H9 (cell line): ENCODE measurements around the gene ADAMTS2. TPM values are rescaled to one million over a fixed set of nuclear protein-coding genes. Genes with fewer than 3 reads are reported as not detected.

Experiments
- DNase-seq: peaks from one replicate; pipeline ENCODE4 v3.0.0-alpha.2; 2017
- H2AFZ ChIP-seq: one replicate; pipeline ENCODE4 v1.6.1; 2013; ENCODE audit warnings: mild to moderate bottlenecking, low read length, control low read depth, moderate library complexity
- H2AK5ac ChIP-seq: 2 replicates; pipeline ENCODE4 v1.6.1; 2013; ENCODE audit warnings: low read length, control low read depth, mixed read lengths; ENCODE audit not compliant: insufficient read length
- H2BK120ac ChIP-seq: one replicate; pipeline ENCODE4 v1.6.1; 2013; ENCODE audit warnings: low read depth, mild to moderate bottlenecking, low read length, control low read depth, inconsistent platforms; ENCODE audit not compliant: poor library complexity, severe bottlenecking
- H2BK12ac ChIP-seq: 2 replicates; pipeline ENCODE4 v1.6.1; 2013; ENCODE audit warnings: low read length, control low read depth, mixed read lengths, low read depth; ENCODE audit not compliant: insufficient read length
- H2BK15ac ChIP-seq: 2 replicates; pipeline ENCODE4 v1.6.1; 2013; ENCODE audit warnings: low read depth, low read length, control low read depth
- H2BK20ac ChIP-seq: one replicate; pipeline ENCODE4 v1.6.1; 2013; ENCODE audit warnings: low read depth, mild to moderate bottlenecking, low read length, control low read depth, inconsistent platforms; ENCODE audit not compliant: poor library complexity, severe bottlenecking
- H2BK5ac ChIP-seq: 2 replicates; pipeline ENCODE4 v1.6.1; 2013; ENCODE audit warnings: low read length, control low read depth, mixed read lengths; ENCODE audit not compliant: insufficient read length
- H3K14ac ChIP-seq: 2 replicates; pipeline ENCODE4 v1.6.1; 2013; ENCODE audit warnings: low read length, control low read depth; ENCODE audit not compliant: insufficient read depth
- H3K18ac ChIP-seq: 2 replicates; pipeline ENCODE4 v1.6.1; 2013; ENCODE audit warnings: low read depth, mild to moderate bottlenecking, mixed read lengths, low read length, control low read depth; ENCODE audit not compliant: insufficient read length
- H3K23ac ChIP-seq: 2 replicates; pipeline ENCODE4 v1.6.1; 2013; ENCODE audit warnings: low read length, control low read depth, mixed read lengths, low read depth; ENCODE audit not compliant: insufficient read length
- H3K23me2 ChIP-seq: 2 replicates; pipeline ENCODE4 v1.6.1; 2013; ENCODE audit warnings: low read depth, mild to moderate bottlenecking, mixed read lengths, low read length, control low read depth; ENCODE audit not compliant: insufficient read length, poor library complexity, severe bottlenecking
- H3K27ac ChIP-seq: 2 replicates; pipeline ENCODE4 v1.5.1; 2013; ENCODE audit warnings: low read length, control low read depth, mixed read lengths, low read depth; ENCODE audit not compliant: insufficient read length
- H3K27me3 ChIP-seq: 2 replicates; pipeline ENCODE4 v1.6.1; 2013; ENCODE audit warnings: low read length, control low read depth, inconsistent platforms; ENCODE audit not compliant: insufficient read depth
- H3K4ac ChIP-seq: 2 replicates; pipeline ENCODE4 v1.6.1; 2013; ENCODE audit warnings: low read depth, mild to moderate bottlenecking, control low read depth, inconsistent platforms, low read length, moderate library complexity
- H3K4me1 ChIP-seq: 2 replicates; pipeline ENCODE4 v1.6.1; 2013; ENCODE audit warnings: low read length, control low read depth, inconsistent platforms; ENCODE audit not compliant: insufficient read depth
- H3K4me2 ChIP-seq: 2 replicates; pipeline ENCODE4 v1.6.1; 2013; ENCODE audit warnings: low read length, control low read depth, mixed read lengths; ENCODE audit not compliant: insufficient read length, insufficient read depth
- H3K56ac ChIP-seq: 2 replicates; pipeline ENCODE4 v1.6.1; 2013; ENCODE audit warnings: low read depth, mild to moderate bottlenecking, mixed read lengths, low read length, control low read depth; ENCODE audit not compliant: insufficient read length
- H3K79me1 ChIP-seq: 2 replicates; pipeline ENCODE4 v1.6.1; 2013; ENCODE audit warnings: low read depth, mild to moderate bottlenecking, moderate library complexity, low read length, control low read depth, inconsistent platforms; ENCODE audit not compliant: insufficient read depth, poor library complexity, severe bottlenecking
- H3K79me2 ChIP-seq: 2 replicates; pipeline ENCODE4 v1.6.1; 2013; ENCODE audit warnings: low read length, control low read depth, inconsistent platforms; ENCODE audit not compliant: insufficient read depth
- H3K9ac ChIP-seq: 2 replicates; pipeline ENCODE4 v1.6.1; 2013; ENCODE audit warnings: low read length, control low read depth, mixed read lengths; ENCODE audit not compliant: insufficient read length; ENCODE audit errors: extremely low read depth
- H3K9me3 ChIP-seq: one replicate; pipeline ENCODE4 v1.6.1; 2013; ENCODE audit warnings: low read depth, low read length, inconsistent platforms; ENCODE audit not compliant: control insufficient read depth
- H3T11ph ChIP-seq: one replicate; pipeline ENCODE4 v1.6.1; 2013; ENCODE audit warnings: mild to moderate bottlenecking, low read length, control low read depth, inconsistent platforms
- H4K20me1 ChIP-seq: one replicate; pipeline ENCODE4 v1.6.1; 2013; ENCODE audit not compliant: control insufficient read depth, insufficient read length, insufficient read depth
- H4K5ac ChIP-seq: 2 replicates; pipeline ENCODE4 v1.6.1; 2013; ENCODE audit warnings: low read depth, mild to moderate bottlenecking, mixed read lengths, low read length, control low read depth; ENCODE audit not compliant: insufficient read length
- H4K8ac ChIP-seq: replicated peaks from 2 replicates; pipeline ENCODE4 v1.6.1; 2013; ENCODE audit warnings: low read length, control low read depth, mixed read lengths, low read depth; ENCODE audit not compliant: insufficient read length
- H4K91ac ChIP-seq: 2 replicates; pipeline ENCODE4 v1.6.1; 2013; ENCODE audit warnings: low read depth, mild to moderate bottlenecking, moderate library complexity, mixed read lengths, low read length, control low read depth; ENCODE audit not compliant: insufficient read length
- H3K27ac Mint-ChIP-seq, 3 experiments: 2 replicates in 2 of 3; 3 replicates in 1 of 3; pipeline ENCODE4 v1.8.0; 2020 to 2021; ENCODE audit warnings: mixed read lengths in 3 of 3, mild to moderate bottlenecking in 1 of 3, moderate library complexity in 1 of 3
- H3K27me3 Mint-ChIP-seq: 2 replicates; pipeline ENCODE4 v1.8.0; 2021; ENCODE audit warnings: low read depth, mild to moderate bottlenecking, moderate library complexity, mixed read lengths
- H3K36me3 Mint-ChIP-seq, 3 experiments: 2 replicates in 2 of 3; 3 replicates in 1 of 3; pipeline ENCODE4 v1.8.0; 2020 to 2021; ENCODE audit warnings: low read depth in 3 of 3, mixed read lengths in 3 of 3; ENCODE audit not compliant: insufficient read depth in 1 of 3
- H3K4me1 Mint-ChIP-seq, 2 experiments: 2 replicates each; pipeline ENCODE4 v1.8.0; 2020; ENCODE audit warnings: mixed read lengths in 2 of 2
- H3K4me3 Mint-ChIP-seq, 2 experiments: 2 replicates in 1 of 2; 3 replicates in 1 of 2; pipeline ENCODE4 v1.8.0; 2020 to 2021; ENCODE audit warnings: mild to moderate bottlenecking in 2 of 2, mixed read lengths in 2 of 2, moderate library complexity in 1 of 2
- H3K9me3 Mint-ChIP-seq, 2 experiments: 2 replicates in 1 of 2; 3 replicates in 1 of 2; pipeline ENCODE4 v1.8.0; 2020; ENCODE audit warnings: mild to moderate bottlenecking in 2 of 2, mixed read lengths in 2 of 2, moderate library complexity in 1 of 2
- WGBS: extraction: QIAGEN DNeasy Blood & Tissue Kit; methylation state at CpG from one replicate; pipeline ENCODE4 v1.1.7; 2013; ENCODE audit warnings: missing lambda C conversion rate, low lambda C conversion rate, mixed read lengths; ENCODE audit not compliant: insufficient read length; ENCODE audit errors: extremely low coverage; 5-methylcytosine and 5-hydroxymethylcytosine counted together
- total RNA-seq: library from RNA; stranded (reverse); gene quantifications from 2 replicates; pipeline ENCODE4 v1.2.1, GENCODE V29; 2021
- TF ChIP-seq, protein P1 (sequence below): fragments of 200-600 bp; sonication (generic); conservative IDR thresholded peaks from 3 replicates; pipeline ENCODE4 v1.8.0; 2021; ENCODE audit warnings: antibody characterized with exemption, mild to moderate bottlenecking

Gene ADAMTS2
- total RNA-seq, 1 experiment from 2014 or later = 5.4 TPM

DNA sequence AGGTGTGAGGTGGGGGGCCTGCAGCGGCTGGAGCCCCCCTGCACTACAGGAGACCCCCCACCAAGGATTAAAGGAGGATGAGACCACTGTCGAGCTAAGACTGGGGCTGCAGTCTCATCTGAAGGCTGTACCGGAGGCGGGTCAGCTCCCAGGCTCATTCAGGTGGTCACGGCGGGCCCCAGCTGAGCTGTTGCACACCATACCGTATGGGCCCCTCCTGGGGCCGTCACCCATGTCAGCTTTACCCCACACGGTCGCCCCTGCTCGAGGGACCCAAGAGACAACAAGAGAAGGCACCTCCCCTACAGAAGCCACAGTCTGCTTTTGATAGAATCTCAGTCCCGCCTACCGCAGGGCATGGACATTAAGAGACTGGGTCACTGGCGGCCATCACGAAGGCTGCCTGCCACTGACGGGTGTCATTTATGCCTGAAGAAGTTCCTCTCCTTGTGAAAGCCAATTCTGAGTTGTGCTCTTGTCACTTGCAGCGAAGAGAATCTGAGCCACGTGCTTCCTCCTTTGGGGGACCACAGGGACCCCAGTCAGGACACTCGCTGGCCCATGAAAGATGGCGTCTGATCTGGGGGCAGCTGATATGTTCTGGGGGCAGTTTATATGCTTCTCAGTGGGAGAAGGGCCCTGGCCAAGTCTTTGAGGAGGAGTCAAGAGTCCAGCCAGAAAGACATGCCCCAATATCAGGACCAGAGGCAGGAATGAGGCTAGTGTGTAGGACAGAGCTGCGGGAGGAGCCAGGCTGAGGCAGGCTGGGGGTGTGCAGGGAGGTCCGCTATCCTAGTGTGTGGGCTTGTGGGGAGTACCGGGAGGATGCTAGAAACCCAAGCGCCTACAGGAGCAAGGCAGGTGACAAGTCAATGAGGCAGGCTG is 182.7 kb downstream of the ADAMTS2 start:
- Histone ChIP-seq H2BK12ac (no peak overlapping the region), H3K4ac (no peak overlapping the region), H3K4me2 (no peak overlapping the region), H3K9me3 (no peaks in the 10 kb centered on the region), H4K8ac (no peak overlapping the region), H3K56ac (no peak overlapping the region), H4K5ac (no peak overlapping the region), H2BK120ac (no peak overlapping the region), H2BK15ac (no peak overlapping the region), H2AFZ (no peak overlapping the region), H2BK20ac (no peak overlapping the region), H2AK5ac (no peak overlapping the region), H3K79me2 (no peaks in the 10 kb centered on the region), H3K27ac (no peak overlapping the region), H3K23ac (no peak overlapping the region), H3K18ac (no peak overlapping the region), H3K9ac (no peak overlapping the region), H3K4me1 (no peaks in the 10 kb centered on the region), H3T11ph (no peak overlapping the region), H3K27me3 (no peaks in the 10 kb centered on the region), H3K23me2 (no peaks in the 10 kb centered on the region), H3K14ac (no peak overlapping the region), H3K79me1 (no peaks in the 10 kb centered on the region), H2BK5ac (no peak overlapping the region), H4K91ac (no peak overlapping the region), H4K20me1 (no peaks in the 10 kb centered on the region)
- no CpG with 5 or more reads among the region's 24 CpGs for WGBS
- DNase-seq = peak; percentile 15
- Mint-ChIP-seq H3K27me3 (no peaks in the 10 kb centered on the region), H3K27ac (no peak overlapping the region), H3K4me1 (no peaks in the 10 kb centered on the region), H3K9me3 (peaks cover 16 to 24% of the 10 kb centered on the region in 2 experiments), H3K4me3 (no peak overlapping the region), H3K36me3 (peaks cover 0 to 10% (median 3%) of the 10 kb centered on the region in 3 experiments; a peak in 2 of 7 replicates)
- TF ChIP-seq, protein P1, sequence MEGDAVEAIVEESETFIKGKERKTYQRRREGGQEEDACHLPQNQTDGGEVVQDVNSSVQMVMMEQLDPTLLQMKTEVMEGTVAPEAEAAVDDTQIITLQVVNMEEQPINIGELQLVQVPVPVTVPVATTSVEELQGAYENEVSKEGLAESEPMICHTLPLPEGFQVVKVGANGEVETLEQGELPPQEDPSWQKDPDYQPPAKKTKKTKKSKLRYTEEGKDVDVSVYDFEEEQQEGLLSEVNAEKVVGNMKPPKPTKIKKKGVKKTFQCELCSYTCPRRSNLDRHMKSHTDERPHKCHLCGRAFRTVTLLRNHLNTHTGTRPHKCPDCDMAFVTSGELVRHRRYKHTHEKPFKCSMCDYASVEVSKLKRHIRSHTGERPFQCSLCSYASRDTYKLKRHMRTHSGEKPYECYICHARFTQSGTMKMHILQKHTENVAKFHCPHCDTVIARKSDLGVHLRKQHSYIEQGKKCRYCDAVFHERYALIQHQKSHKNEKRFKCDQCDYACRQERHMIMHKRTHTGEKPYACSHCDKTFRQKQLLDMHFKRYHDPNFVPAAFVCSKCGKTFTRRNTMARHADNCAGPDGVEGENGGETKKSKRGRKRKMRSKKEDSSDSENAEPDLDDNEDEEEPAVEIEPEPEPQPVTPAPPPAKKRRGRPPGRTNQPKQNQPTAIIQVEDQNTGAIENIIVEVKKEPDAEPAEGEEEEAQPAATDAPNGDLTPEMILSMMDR = no peak
